MCF 10A (cell line): ENCODE results near the gene OR52L1. TPM values are rescaled to one million over a fixed set of nuclear protein-coding genes. Genes with fewer than 3 reads are reported as not detected.

Experiments
- Bru-seq: library from RNA; stranded (reverse); fragments of 400-500 nt; gene quantifications from one replicate; lab custom pipeline; 2021; lab: Mats Ljungman, UMichigan
- BruChase-seq, 2 experiments: library from RNA; stranded (reverse); fragments of 400-500 nt; gene quantifications; one replicate each; lab custom pipeline; 2021; lab: Mats Ljungman, UMichigan
- BruUV-seq: library from RNA; stranded (reverse); fragments of 400-500 nt; replicated peaks from 2 replicates; lab custom pipeline; 2021; lab: Mats Ljungman, UMichigan
- CTCF ChIA-PET: fragments of 300-600 bp; sonication (Branson Sonifier 250); formaldehyde crosslinking; extraction: SDS; loops from one replicate; lab custom pipeline; 2021; ENCODE audit warnings: antibody characterized with exemption, inconsistent platforms; lab: Yijun Ruan, JAX
- POLR2A ChIA-PET: fragments of 300-600, 350-650 bp; sonication (Branson Sonifier 250); formaldehyde crosslinking; extraction: SDS; loops from one replicate; lab custom pipeline; 2020; ENCODE audit warnings: antibody characterized with exemption, inconsistent platforms; lab: Yijun Ruan, JAX
- DNase-seq: peaks from one replicate; pipeline ENCODE4 v3.0.0-alpha.2; 2018; ENCODE audit not compliant: unreplicated experiment
- H3K27ac Mint-ChIP-seq: one replicate; pipeline ENCODE4 v1.8.0; 2022; ENCODE audit warnings: mild to moderate bottlenecking, low read depth, mixed read lengths; ENCODE audit not compliant: unreplicated experiment
- H3K27me3 Mint-ChIP-seq: one replicate; pipeline ENCODE4 v1.8.0; 2022; ENCODE audit warnings: mixed read lengths; ENCODE audit not compliant: insufficient read depth, unreplicated experiment
- H3K36me3 Mint-ChIP-seq: one replicate; pipeline ENCODE4 v1.8.0; 2022; ENCODE audit warnings: mild to moderate bottlenecking, moderate library complexity, mixed read lengths; ENCODE audit not compliant: insufficient read depth, unreplicated experiment
- H3K4me1 Mint-ChIP-seq: one replicate; pipeline ENCODE4 v1.8.0; 2022; ENCODE audit warnings: mixed read lengths; ENCODE audit not compliant: insufficient read depth, unreplicated experiment
- H3K4me3 Mint-ChIP-seq: one replicate; pipeline ENCODE4 v1.8.0; 2022; ENCODE audit warnings: mild to moderate bottlenecking, moderate library complexity, mixed read lengths; ENCODE audit not compliant: unreplicated experiment
- H3K9me3 Mint-ChIP-seq: one replicate; pipeline ENCODE4 v1.8.0; 2022; ENCODE audit warnings: mixed read lengths; ENCODE audit not compliant: unreplicated experiment
- CTCF ChIP-seq: fragments of 200-600 bp; IDR thresholded peaks from one replicate; pipeline ENCODE4 v1.8.0; 2022; ENCODE audit warnings: antibody characterized with exemption, mild to moderate bottlenecking; ENCODE audit not compliant: unreplicated experiment
- intact Hi-C: fragments of 100-400 bp; cut with micrococcal nuclease; formaldehyde crosslinking; loops from 2 replicates; pipeline ENCODE4 v1.14.1; 2022
- long read RNA-seq: library from polyadenylated mRNA; stranded (forward); transcript quantifications from one replicate; pipeline ENCODE4 v2.0.0, GENCODE V29; 2022
- total RNA-seq: library from RNA; stranded (reverse); gene quantifications from 2 replicates; pipeline ENCODE4 v1.2.3, GENCODE V29; 2022

Gene OR52L1
- total RNA-seq (not detected in 2 replicates), Bru-seq, nascent RNA (not detected), BruChase-seq, experiment 1, labeled RNA remaining after a 6-hour chase (not detected), BruChase-seq, experiment 2, labeled RNA remaining after a 2-hour chase (not detected)
- long read RNA-seq: 0 reads

GRCh38 chr11:5986885-5987284 is at the start of gene OR52L1:
TSS of gene OR52L1 (minus strand) at chr11:5986985. CDS start at chr11:5986930, 55 bp downstream.
- BruUV-seq: no TSS peak
- Mint-ChIP-seq H3K36me3 (no peaks in the 10 kb centered on the region), H3K9me3 (peaks cover 2% of the 10 kb centered on the region), H3K27ac (no peak within 1 kb of the TSS), H3K4me3 (no peak within 1 kb of the TSS), H3K4me1 (no peaks in the 10 kb centered on the region), H3K27me3 (no peaks in the 10 kb centered on the region)
- intact Hi-C loops: no loop called here
- no peak for DNase-seq
- ChIA-PET CTCF (interaction anchor here (0.6 kb wide), 1 partner anchor 409 kb away, joined by 3 read pairs; no protein-coding TSS in a partner anchor), POLR2A (no interaction called here)
- no peak for TF ChIP-seq CTCF

GRCh38 chr11:6030708-6031405 is 44.1 kb upstream of the OR52L1 start, which contains the start of gene OR56A1:
TSS of gene OR56A1 (minus strand) at chr11:6030758. CDS start at chr11:6027692, 3,066 bp downstream.
- Mint-ChIP-seq H3K4me3 (no peak within 1 kb of the TSS), H3K27ac (no peak within 1 kb of the TSS), H3K4me1 (no peaks in the 10 kb centered on the region), H3K9me3 (no peaks in the 10 kb centered on the region), H3K27me3 (peaks cover 21% of the 10 kb centered on the region), H3K36me3 (no peaks in the 10 kb centered on the region)
- no peak for TF ChIP-seq CTCF
- CTCF ChIA-PET: interaction anchor here (0.7 to 2.9 kb wide), 4 partner anchors 9 to 332 kb away, joined by 3 to 19 read pairs (median 5); no protein-coding TSS in a partner anchor
- POLR2A ChIA-PET: no interaction called here
- DNase-seq: no peak
- no TSS peak for BruUV-seq
- intact Hi-C loops: no loop called here

- no peak for DNase-seq
- Mint-ChIP-seq H3K4me1 (no peaks in the 10 kb centered on the region), H3K4me3 (no peak overlapping the region), H3K27ac (no peak overlapping the region), H3K9me3 (no peaks in the 10 kb centered on the region), H3K27me3 (peaks cover 17% of the 10 kb centered on the region), H3K36me3 (no peaks in the 10 kb centered on the region)
- no TSS peak for BruUV-seq
- intact Hi-C loops: no loop called here
- no peak for TF ChIP-seq CTCF
- CTCF ChIA-PET: interaction anchor here (3.4 to 9.8 kb wide), 2 partner anchors 326 to 335 kb away, joined by 21 to 135 read pairs; no protein-coding TSS in a partner anchor
- POLR2A ChIA-PET: no interaction called here
Observed at GRCh38 chr11:6027501-6027900, 40.7 kb upstream of the OR52L1 start.

DNA sequence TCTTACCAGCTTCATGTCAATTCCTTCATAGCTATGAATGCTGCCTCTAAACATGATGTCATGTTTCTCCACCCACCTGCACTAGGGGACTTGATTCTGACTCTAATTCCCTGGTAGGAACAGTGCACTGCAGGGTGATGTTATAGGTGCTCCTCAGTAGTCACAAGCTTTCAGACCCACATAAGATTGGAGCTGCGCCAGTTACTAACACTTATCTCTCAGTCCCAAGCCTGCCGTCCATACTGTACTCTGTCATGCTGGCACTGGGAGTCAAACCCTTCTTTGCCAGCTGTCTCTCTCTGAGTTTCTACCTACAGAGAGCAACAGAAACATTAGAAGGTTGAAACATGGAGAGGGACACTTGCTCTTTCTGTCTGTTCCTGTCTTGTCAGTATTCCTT is 38.3 kb upstream of the OR52L1 start:
- H3K27ac Mint-ChIP-seq: no peak overlapping the region
- H3K27me3 Mint-ChIP-seq: peaks cover 17% of the 10 kb centered on the region
- intact Hi-C loops: no loop called here
- ChIA-PET POLR2A (no interaction called here), CTCF (interaction anchor here (0.6 to 9.8 kb wide), 8 partner anchors 11 to 338 kb away, joined by 3 to 135 read pairs (median 6); no protein-coding TSS in a partner anchor)
- H3K4me1 Mint-ChIP-seq: no peaks in the 10 kb centered on the region
- H3K4me3 Mint-ChIP-seq: no peak overlapping the region
- no TSS peak for BruUV-seq
- no peaks in the 10 kb centered on the region for H3K36me3 Mint-ChIP-seq
- H3K9me3 Mint-ChIP-seq: no peaks in the 10 kb centered on the region
- DNase-seq: no peak
- no peak for TF ChIP-seq CTCF
